HepG2 (cell line): ENCODE data around the gene RAB15. TPM values are rescaled to one million over a fixed set of nuclear protein-coding genes. Genes with fewer than 3 reads are reported as not detected.

Experiments
- ARNTL ChIP-seq: sonication (generic); formaldehyde crosslinking; IDR thresholded peaks from 2 replicates; pipeline ENCODE4 v1.4.0; 2020; ENCODE audit warnings: mild to moderate bottlenecking, missing genetic modification reagents
- FOXJ3 ChIP-seq: sonication (generic); formaldehyde crosslinking; IDR thresholded peaks from 2 replicates; pipeline ENCODE4 v1.4.0; 2020; ENCODE audit warnings: missing genetic modification reagents, mild to moderate bottlenecking, borderline replicate concordance
- HNRNPL ChIP-seq: fragments of 200-400 bp; formaldehyde crosslinking; IDR thresholded peaks from 2 replicates; pipeline ENCODE4 v1.6.1; 2017; ENCODE audit warnings: mild to moderate bottlenecking, low read depth, low read length
- KDM5B ChIP-seq: sonication (generic); formaldehyde crosslinking; IDR thresholded peaks from 2 replicates; pipeline ENCODE4 v1.4.0; 2020; ENCODE audit warnings: missing genetic modification reagents, mild to moderate bottlenecking, borderline replicate concordance
- MAF1 ChIP-seq: sonication (generic); formaldehyde crosslinking; IDR thresholded peaks from 2 replicates; pipeline ENCODE4 v1.5.0; 2020; ENCODE audit warnings: missing genetic modification reagents, borderline replicate concordance
- SIX1 ChIP-seq: sonication (generic); formaldehyde crosslinking; IDR thresholded peaks from 2 replicates; pipeline ENCODE4 v1.4.0; 2020; ENCODE audit warnings: missing genetic modification reagents, borderline replicate concordance
- SKI ChIP-seq: fragments of 450-650 bp; IDR thresholded peaks from one replicate; pipeline ENCODE4 v1.6.1; 2018; ENCODE audit warnings: mild to moderate bottlenecking; ENCODE audit not compliant: partially characterized antibody
- SOX5 ChIP-seq: IDR thresholded peaks from 2 replicates; pipeline ENCODE4 v1.6.1; 2016; ENCODE audit warnings: borderline replicate concordance
- SP4 ChIP-seq: sonication (generic); formaldehyde crosslinking; IDR thresholded peaks from 2 replicates; pipeline ENCODE4 v1.8.1; 2023; ENCODE audit warnings: mild to moderate bottlenecking, missing genetic modification reagents
- THAP9 ChIP-seq: sonication (generic); formaldehyde crosslinking; IDR thresholded peaks from 2 replicates; pipeline ENCODE4; 2020; ENCODE audit warnings: missing genetic modification reagents, mild to moderate bottlenecking, borderline replicate concordance
- ZGPAT ChIP-seq: IDR thresholded peaks from 2 replicates; pipeline ENCODE4 v1.6.1; 2016; ENCODE audit warnings: mild to moderate bottlenecking
- ZNF121 ChIP-seq: sonication (generic); formaldehyde crosslinking; IDR thresholded peaks from 2 replicates; pipeline ENCODE4 v1.5.0; 2020; ENCODE audit warnings: mild to moderate bottlenecking, missing genetic modification reagents
- ZNF160 ChIP-seq: sonication (generic); formaldehyde crosslinking; IDR thresholded peaks from 2 replicates; pipeline ENCODE4 v1.8.0; 2022; ENCODE audit warnings: mild to moderate bottlenecking, inconsistent platforms, missing genetic modification reagents
- ZNF354B ChIP-seq: sonication (generic); formaldehyde crosslinking; IDR thresholded peaks from 2 replicates; pipeline ENCODE4 v1.8.0; 2022; ENCODE audit warnings: mild to moderate bottlenecking, missing genetic modification reagents
- ZNF484 ChIP-seq: sonication (generic); formaldehyde crosslinking; IDR thresholded peaks from 2 replicates; pipeline ENCODE4 v1.5.1; 2020; ENCODE audit warnings: mild to moderate bottlenecking, low read depth, missing genetic modification reagents, borderline replicate concordance
- ZNF557 ChIP-seq: sonication (generic); formaldehyde crosslinking; IDR thresholded peaks from 2 replicates; pipeline ENCODE4 v1.4.0; 2020; ENCODE audit warnings: missing genetic modification reagents
- ZNF674 ChIP-seq: sonication (generic); formaldehyde crosslinking; IDR thresholded peaks from 2 replicates; pipeline ENCODE4 v1.5.0; 2020; ENCODE audit warnings: low read depth, mild to moderate bottlenecking, missing genetic modification reagents
- ZNF768 ChIP-seq: sonication (generic); formaldehyde crosslinking; IDR thresholded peaks from 2 replicates; pipeline ENCODE4 v1.4.0; 2020; ENCODE audit warnings: missing genetic modification reagents
- ZNF878 ChIP-seq: sonication (generic); formaldehyde crosslinking; IDR thresholded peaks from 2 replicates; pipeline ENCODE4 v1.8.1; 2023; ENCODE audit warnings: mild to moderate bottlenecking, missing genetic modification reagents, moderate library complexity
- ZNF879 ChIP-seq: sonication (generic); formaldehyde crosslinking; IDR thresholded peaks from 2 replicates; pipeline ENCODE4 v1.8.1; 2023; ENCODE audit warnings: missing genetic modification reagents
- ZUFSP ChIP-seq: sonication (generic); formaldehyde crosslinking; IDR thresholded peaks from 2 replicates; pipeline ENCODE4 v1.9.0; 2021; ENCODE audit warnings: missing genetic modification reagents, mild to moderate bottlenecking, borderline replicate concordance
- polyA plus RNA-seq, 8 experiments: library from polyadenylated mRNA; depleted of rRNA in 3 of 8; stranded (reverse) in 7 of 8; unstranded in 1 of 8; fragments of >200 nt; fragmentation: Illumina TruSeq in 4 of 8; extraction: Trizol in 4 of 8; gene quantifications; 2 replicates each; pipeline versions ENCODE4 v1.2.1 to v1.2.3, GENCODE V29; 2011 to 2016; ENCODE audit warnings: low read depth in 4 of 8, missing spikeins in 1 of 8, mixed read lengths in 1 of 8; ENCODE audit not compliant: insufficient read depth in 1 of 8
- total RNA-seq, 5 experiments: library from RNA; depleted of rRNA; stranded (reverse); fragments of >200 nt; fragmentation: Illumina TruSeq; extraction: Trizol; gene quantifications; 2 replicates each; pipeline ENCODE4 v1.2.3, GENCODE V29; 2016; ENCODE audit warnings: low read depth in 1 of 5

Gene RAB15
- total and polyA plus RNA-seq, 2 of the 13 experiments (the other 11 are each of a cell fraction or from before 2014, with no cell fraction given), result 7.4 to 18.5 TPM

- TF ChIP-seq ZNF878 (CRISPR knock-in tag) (no peak), ZUFSP (CRISPR knock-in tag) (no peak), THAP9 (peak; percentile 90; the same call in 1 of the 2 replicates), SP4 (CRISPR knock-in tag) (peak; percentile 66), FOXJ3 (CRISPR knock-in tag) (peak; percentile 35; the same call in 1 of the 2 replicates), SKI (peak; percentile 57), MAF1 (CRISPR knock-in tag) (peak; percentile 81; the same call in 1 of the 2 replicates), ZNF354B (CRISPR knock-in tag) (0 out of 2 replicates have a peak, but pooled peaks have one; percentile 59), SIX1 (CRISPR knock-in tag) (peak; percentile 78; the same call in 1 of the 2 replicates), SOX5 (CRISPR knock-in tag) (peak; percentile 45; the same call in 1 of the 2 replicates), ARNTL (peak; percentile 75; the same call in 1 of the 2 replicates), ZGPAT (CRISPR knock-in tag) (peak; percentile 82), HNRNPL (peak; percentile 78; the same call in 1 of the 2 replicates), ZNF768 (no peak; the same call in 1 of the 2 replicates), KDM5B (CRISPR knock-in tag) (peak; percentile 91), ZNF160 (peak; percentile 61; the same call in 1 of the 2 replicates), ZNF557 (CRISPR knock-in tag) (no peak), ZNF879 (CRISPR knock-in tag) (no peak; the same call in 1 of the 2 replicates), ZNF121 (peak; percentile 50), ZNF674 (no peak; the same call in 1 of the 2 replicates), ZNF484 (CRISPR knock-in tag) (no peak)
Measured at GRCh38 chr14:64986648-64987437, 14.7 kb upstream of the RAB15 start, which contains the start of gene FNTB (continued).
